Epidermal melanocyte (primary cell): ENCODE results near the gene TEX55.
"Not testable (repeated sequence)": the region's sequence is repeated elsewhere in the genome, so short reads cannot be mapped to it uniquely, and the experiment has no call there.

ENCODE experiments used
- DNase-seq: peaks from one replicate; pipeline ENCODE4 v3.0.0; 2011; ENCODE audit warnings: low spot score; ENCODE audit not compliant: insufficient read length

The TEX55 gene

GRCh38 chr3:119145500-119146167 lies at the start of gene TEX55:
TSS of gene TEX55 (plus strand) at chr3:119146165. CDS start at chr3:119146190, 25 bp downstream.
- DNase-seq, result peak; percentile 46

- DNase-seq, result no peak
Observed at GRCh38 chr3:119098003-119098402, 48.0 kb upstream of the TEX55 start.

- peak; percentile 29 for DNase-seq
Observed at GRCh38 chr3:119098619-119099222, 47.2 kb upstream of the TEX55 start.

DNA sequence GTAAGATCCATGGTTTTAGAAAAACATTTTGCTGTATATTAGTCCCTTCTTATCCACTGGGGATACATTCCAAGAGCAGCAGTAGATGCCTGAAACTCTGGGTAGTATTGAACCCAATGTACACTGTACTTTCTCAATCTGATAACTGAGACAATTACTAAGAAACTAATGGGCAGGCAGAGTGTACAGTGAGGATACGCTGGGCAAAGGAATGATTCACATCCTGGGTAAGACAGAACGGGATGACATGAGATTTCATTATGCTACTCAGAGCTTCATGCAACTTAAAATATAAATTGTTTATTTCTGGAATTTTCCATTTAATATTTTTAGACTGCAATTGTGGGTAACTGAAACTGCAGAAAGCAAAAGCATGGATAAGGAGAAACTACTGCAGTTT lies 46.2 kb upstream of the TEX55 start:
- DNase-seq, result no peak

- no peak for DNase-seq
Observed at GRCh38 chr3:119104031-119104430, 41.9 kb upstream of the TEX55 start.

DNA sequence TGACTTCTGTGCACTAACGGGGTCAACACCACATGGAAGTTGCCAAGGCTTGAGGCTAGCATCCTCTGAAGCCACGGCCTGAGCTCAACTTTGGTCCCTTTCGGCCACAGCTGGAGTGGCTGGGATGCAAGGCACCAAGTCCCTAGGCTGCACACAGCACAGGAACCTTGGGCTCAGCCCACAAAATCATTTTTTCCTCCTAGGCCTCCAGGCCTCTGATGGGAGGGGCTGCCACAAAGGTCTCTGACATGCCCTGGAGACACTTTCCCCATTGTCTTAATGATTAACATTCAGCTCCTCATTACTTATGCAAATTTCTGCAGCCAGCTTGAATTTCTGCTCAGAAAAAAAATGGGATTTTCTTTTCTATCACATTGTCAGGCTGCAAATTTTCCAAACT lies 27.6 kb upstream of the TEX55 start:
- not testable (repeated sequence) for DNase-seq

GRCh38 chr3:119120480-119120879 lies 25.5 kb upstream of the TEX55 start:
- no peak for DNase-seq

- no peak for DNase-seq
Observed at GRCh38 chr3:119122350-119122749, 23.6 kb upstream of the TEX55 start.

DNA sequence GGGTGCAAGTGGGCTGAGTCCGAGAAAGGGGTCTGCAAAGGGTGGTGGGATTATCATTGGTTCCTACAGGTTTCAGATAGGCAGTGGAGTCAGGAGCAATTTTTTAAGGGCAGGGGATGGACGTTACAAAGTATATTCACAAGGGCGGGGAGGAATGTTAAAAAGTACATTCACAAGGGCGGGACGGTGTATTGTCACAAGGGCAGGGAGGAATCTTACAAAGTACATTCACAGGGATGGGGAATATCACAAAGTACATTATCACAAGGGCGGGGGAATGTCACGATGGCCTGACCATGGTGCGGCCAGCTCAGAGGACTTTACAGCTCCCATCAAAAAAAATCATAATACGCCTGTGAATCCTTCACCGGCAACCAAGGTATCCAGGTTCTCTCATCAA lies 20.6 kb upstream of the TEX55 start:
- no peak for DNase-seq

DNA sequence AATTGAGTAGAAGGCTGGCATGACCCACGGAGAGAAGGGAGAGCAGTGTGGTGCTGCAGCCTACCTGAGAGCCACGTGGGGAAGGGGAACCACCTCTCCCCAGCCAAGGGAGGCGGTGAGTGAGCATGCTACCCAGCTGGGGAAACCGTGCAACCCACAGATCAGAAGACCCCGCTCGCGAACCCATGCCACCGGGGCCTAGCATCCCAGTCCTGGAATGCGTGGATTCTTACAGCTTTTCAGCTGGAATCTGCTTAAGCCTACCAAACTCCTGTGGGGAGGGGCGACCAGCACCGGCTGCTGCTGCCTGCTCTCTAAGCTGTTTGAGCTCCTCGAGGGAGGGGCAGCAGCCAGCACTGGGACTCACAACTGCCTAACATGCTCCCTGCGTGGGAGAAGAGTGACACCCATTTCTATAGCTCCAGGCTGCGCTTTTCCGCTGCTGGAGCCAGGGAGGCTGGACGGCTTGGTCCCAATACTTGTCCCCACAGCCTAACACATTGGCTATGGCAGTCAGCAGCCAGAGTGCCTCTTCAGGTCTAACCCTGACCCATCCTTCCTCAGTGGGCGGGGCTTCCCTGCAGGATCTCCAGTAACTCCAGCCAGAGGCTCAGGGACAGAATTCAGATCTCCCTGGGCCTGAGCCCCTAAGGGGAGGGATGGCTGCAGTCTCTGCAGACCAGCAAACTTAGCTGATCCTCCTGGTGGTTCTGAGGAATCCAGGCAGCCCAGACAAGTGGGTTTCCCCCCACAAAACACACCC lies 20.0 kb upstream of the TEX55 start:
- no peak for DNase-seq

DNA sequence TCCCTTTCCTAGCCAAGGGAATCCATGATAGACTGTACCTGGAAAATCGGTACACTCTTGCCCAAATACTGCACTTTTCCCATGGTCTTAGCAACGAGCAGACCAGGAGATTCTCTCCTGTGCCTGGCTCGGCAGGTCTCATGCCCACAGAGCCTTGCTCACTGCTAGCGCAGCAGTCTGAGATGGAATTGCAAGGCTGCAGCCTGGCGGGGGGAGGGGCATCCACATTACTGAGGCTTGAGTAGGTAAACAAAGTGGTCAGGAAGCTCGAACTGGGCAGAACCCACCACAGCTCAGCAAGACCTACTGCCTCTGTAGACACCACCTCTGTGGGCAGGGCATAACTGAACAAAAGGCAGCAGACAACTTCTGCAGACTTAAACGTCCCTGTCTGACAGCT lies 15.7 kb upstream of the TEX55 start:
- not testable (repeated sequence) for DNase-seq

- DNase-seq, result not testable (repeated sequence)
Observed at GRCh38 chr3:119132291-119132690, 13.7 kb upstream of the TEX55 start.

- DNase-seq, result not testable (repeated sequence)
Observed at GRCh38 chr3:119139360-119139759, 6.6 kb upstream of the TEX55 start.

DNA sequence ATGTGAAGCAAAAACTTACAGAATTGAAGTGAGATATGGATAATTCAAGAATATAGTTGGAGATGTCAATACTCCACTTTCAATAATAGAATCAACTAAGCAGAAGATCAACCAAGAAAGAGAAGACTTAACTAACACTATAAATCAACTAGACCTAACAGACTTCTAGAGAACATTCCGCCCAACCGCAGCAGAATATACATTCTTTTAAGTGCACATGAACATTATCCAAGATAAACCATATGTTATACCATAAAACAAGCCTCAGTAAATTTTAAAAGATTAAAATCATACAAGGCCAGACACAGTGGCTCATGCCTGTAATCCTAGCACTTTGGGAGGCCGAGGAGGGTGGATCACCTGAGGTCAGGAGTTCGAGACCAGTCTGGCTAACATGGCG lies 5.5 kb upstream of the TEX55 start:
- no peak for DNase-seq

GRCh38 chr3:119145128-119145499 lies 851 bp upstream of the TEX55 start:
- no peak for DNase-seq

DNA sequence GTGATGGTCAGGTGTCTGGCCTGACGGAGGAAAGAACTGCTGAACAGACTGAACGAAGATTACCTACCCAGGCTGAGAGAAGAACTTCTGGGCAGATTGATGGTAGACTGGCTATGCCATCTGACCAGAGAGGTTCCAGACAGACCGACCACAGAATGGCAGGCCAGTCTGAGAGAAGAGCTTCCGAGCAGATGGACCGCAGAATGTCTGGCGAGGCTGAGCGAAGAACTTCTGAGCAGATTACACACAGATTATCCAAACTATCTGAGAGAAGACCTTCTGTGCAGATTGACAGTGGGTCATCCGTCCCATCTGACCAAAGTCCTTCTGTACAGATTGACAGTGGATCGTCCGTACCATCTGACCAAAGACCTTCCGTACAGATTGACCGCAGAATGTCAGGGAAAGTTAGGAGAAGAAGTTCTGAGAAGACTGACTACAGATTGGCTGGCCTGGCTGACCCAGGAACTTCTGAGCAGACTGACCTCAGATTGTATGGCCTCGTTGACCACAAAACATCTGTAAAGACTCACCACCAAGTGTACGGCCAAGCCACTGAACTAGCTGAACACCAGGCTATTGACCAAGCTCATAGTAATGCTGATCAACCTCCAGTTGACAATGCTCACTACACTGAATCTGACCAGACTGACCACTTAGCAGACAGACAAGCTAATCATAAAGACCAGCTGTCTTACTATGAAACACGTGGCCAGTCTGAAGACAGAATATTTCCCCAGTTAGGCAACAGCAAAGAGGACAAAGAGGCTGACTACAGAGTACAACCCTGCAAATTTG lies 812 bp downstream of the TEX55 start:
- no peak for DNase-seq

- DNase-seq, result no peak
Observed at GRCh38 chr3:119147494-119147893, 1.5 kb downstream of the TEX55 start.

- DNase-seq, result no peak
Observed at GRCh38 chr3:119148493-119149180, 2.7 kb downstream of the TEX55 start.

GRCh38 chr3:119149484-119149883 lies 3.5 kb downstream of the TEX55 start:
- no peak for DNase-seq

GRCh38 chr3:119156868-119157267 lies 10.9 kb downstream of the TEX55 start:
- DNase-seq, result no peak

DNA sequence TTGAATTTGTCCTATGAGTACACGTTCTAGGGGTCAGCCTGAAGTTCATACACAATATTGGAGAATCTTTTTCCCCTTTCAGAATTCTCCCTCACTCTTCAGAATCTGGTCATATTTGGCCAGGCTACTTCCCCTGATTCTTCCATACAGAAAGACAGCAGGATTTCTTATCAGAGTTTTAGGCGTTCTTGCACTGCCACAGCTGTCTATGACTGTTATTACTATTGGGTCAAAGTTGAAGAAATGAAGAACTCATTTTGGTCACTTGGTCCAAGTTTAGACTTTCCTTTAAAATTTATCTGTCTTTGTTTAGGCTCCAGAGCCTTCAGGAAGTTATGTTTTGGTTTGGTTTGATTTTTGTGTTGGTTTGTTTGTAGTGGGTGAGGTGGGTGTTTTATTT lies 12.0 kb downstream of the TEX55 start:
- no peak for DNase-seq
